ENCODE measurements around the gene GOLGA8B. TPM values are rescaled to one million over a fixed set of nuclear protein-coding genes. Genes with fewer than 3 reads are reported as not detected.

Gene GOLGA8B
- total RNA-seq, 1 experiment from 2014 or later: 67.3 TPM

DNA sequence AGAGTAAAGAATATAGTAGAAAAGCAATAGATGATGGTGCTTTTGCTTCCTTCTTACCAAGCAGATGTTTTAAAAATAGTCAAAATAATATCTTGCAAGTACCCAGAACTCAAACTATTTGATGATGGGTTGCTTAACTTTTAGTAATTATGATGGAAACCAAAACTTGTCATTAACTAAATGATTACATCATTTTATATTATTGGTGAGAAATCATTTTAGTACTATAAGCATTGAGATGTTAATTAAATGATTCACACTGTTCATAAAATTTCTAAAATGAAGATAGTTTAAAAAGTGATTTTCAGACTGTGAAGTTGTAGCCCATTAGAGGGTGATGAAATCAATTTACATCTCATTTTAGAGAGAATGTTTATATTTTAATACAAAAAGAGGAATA lies 24.4 kb upstream of the GOLGA8B start:
- Histone ChIP-seq H3K27ac (no peak overlapping the region), H3K4me3 (no peak overlapping the region), H3K36me3 (ENCODE audit: low read depth) (no peaks in the 10 kb centered on the region), H3K4me2 (no peak overlapping the region), H2AFZ (no peak overlapping the region), H3K9me2 (ENCODE audit: insufficient read depth) (no peaks in the 10 kb centered on the region), H3F3A (ENCODE audit: insufficient read depth, low read depth) (no peaks in the 10 kb centered on the region), H3K27me3 (ENCODE audit: insufficient read depth, low read depth) (no peaks in the 10 kb centered on the region), H3K9me3 (ENCODE audit: insufficient read depth, low read depth) (no peaks in the 10 kb centered on the region), H3K79me2 (ENCODE audit: low read depth) (no peaks in the 10 kb centered on the region), H3K4me1 (replicated peaks; ENCODE audit: insufficient read depth) (no peaks in the 10 kb centered on the region), H4K20me1 (ENCODE audit: insufficient read depth) (no peaks in the 10 kb centered on the region)
- intact Hi-C loops (cut with micrococcal nuclease; ENCODE audit: unreplicated experiment): no loop called here
- no peak for DNase-seq
- ChIA-PET CTCF (no interaction called here), POLR2A (ENCODE audit: unreplicated experiment) (no interaction called here)
- BruUV-seq (replicated peaks): no TSS peak
- TF ChIP-seq EZH2 (IDR thresholded peaks at IDR 0.05; ENCODE audit: low read depth): no peak
- TF ChIP-seq, protein P1, sequence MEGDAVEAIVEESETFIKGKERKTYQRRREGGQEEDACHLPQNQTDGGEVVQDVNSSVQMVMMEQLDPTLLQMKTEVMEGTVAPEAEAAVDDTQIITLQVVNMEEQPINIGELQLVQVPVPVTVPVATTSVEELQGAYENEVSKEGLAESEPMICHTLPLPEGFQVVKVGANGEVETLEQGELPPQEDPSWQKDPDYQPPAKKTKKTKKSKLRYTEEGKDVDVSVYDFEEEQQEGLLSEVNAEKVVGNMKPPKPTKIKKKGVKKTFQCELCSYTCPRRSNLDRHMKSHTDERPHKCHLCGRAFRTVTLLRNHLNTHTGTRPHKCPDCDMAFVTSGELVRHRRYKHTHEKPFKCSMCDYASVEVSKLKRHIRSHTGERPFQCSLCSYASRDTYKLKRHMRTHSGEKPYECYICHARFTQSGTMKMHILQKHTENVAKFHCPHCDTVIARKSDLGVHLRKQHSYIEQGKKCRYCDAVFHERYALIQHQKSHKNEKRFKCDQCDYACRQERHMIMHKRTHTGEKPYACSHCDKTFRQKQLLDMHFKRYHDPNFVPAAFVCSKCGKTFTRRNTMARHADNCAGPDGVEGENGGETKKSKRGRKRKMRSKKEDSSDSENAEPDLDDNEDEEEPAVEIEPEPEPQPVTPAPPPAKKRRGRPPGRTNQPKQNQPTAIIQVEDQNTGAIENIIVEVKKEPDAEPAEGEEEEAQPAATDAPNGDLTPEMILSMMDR (conservative IDR thresholded peaks at IDR 0.05): no peak

DNA sequence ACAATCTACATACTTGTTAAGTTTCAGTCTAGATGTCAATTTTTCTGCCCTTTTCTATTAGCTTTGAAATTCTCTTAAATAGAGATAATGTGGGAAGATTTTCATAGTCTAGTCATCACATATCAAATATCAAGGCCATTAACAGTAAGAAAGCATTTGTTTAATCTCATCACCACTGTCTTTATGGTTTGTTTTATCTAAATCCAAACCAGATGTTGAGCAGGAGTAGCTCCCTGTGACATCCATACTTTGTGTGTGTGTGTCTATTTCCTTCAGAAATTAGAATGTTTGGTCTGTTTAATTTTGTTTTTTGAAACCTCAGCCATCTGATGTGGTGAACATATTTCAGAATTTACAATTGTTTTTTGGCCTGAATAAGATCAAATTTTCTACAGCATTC lies 23.1 kb upstream of the GOLGA8B start:
- POLR2A ChIA-PET (ENCODE audit: unreplicated experiment): no interaction called here
- BruUV-seq (replicated peaks): no TSS peak

DNA sequence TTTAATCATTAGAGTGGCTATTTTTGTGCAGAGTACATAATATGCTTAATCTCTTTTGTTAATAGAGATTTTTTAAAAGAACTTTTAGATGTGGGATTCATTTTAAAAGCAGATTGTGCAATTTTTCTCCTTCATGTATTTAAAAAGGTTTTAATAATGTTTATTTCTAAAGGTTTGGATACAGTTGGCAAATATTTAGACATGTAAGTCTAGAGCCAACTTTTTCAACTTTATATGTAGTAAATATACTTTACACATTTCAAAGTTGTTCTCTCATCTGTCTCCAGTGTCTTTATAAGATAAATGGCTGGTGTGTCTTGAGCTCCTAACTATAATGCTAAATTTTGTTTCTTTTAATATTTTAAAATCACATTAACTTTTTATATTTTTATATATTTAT lies 22.7 kb upstream of the GOLGA8B start:
- no peak for DNase-seq
- no peaks in the 10 kb centered on the region for H4K20me1 ChIP-seq (ENCODE audit: insufficient read depth)
- no TSS peak for BruUV-seq (replicated peaks)
- H2AFZ ChIP-seq: no peak overlapping the region
- no peaks in the 10 kb centered on the region for H3K4me1 ChIP-seq (replicated peaks; ENCODE audit: insufficient read depth)
- H3K4me2 ChIP-seq: no peak overlapping the region
- no peaks in the 10 kb centered on the region for H3K79me2 ChIP-seq (ENCODE audit: low read depth)
- intact Hi-C loops (cut with micrococcal nuclease; ENCODE audit: unreplicated experiment): no loop called here
- no peaks in the 10 kb centered on the region for H3K36me3 ChIP-seq (ENCODE audit: low read depth)
- ChIA-PET POLR2A (ENCODE audit: unreplicated experiment) (no interaction called here), CTCF (no interaction called here)
- no peaks in the 10 kb centered on the region for H3K9me2 ChIP-seq (ENCODE audit: insufficient read depth)
- no peaks in the 10 kb centered on the region for H3K27me3 ChIP-seq (ENCODE audit: insufficient read depth, low read depth)
- no peak overlapping the region for H3K4me3 ChIP-seq
- H3K27ac ChIP-seq: no peak overlapping the region
- no peaks in the 10 kb centered on the region for H3F3A ChIP-seq (ENCODE audit: insufficient read depth, low read depth)
- no peaks in the 10 kb centered on the region for H3K9me3 ChIP-seq (ENCODE audit: insufficient read depth, low read depth)
- no peak for TF ChIP-seq EZH2 (IDR thresholded peaks at IDR 0.05; ENCODE audit: low read depth)
- TF ChIP-seq, protein P1 (conservative IDR thresholded peaks at IDR 0.05): no peak

More for the DNA sequence above, 23.1 kb upstream of the GOLGA8B start:
- Histone ChIP-seq H3K27ac (no peak overlapping the region), H3K9me2 (ENCODE audit: insufficient read depth) (no peaks in the 10 kb centered on the region), H3K4me2 (no peak overlapping the region), H4K20me1 (ENCODE audit: insufficient read depth) (no peaks in the 10 kb centered on the region), H3K79me2 (ENCODE audit: low read depth) (no peaks in the 10 kb centered on the region), H3K27me3 (ENCODE audit: insufficient read depth, low read depth) (no peaks in the 10 kb centered on the region), H3K36me3 (ENCODE audit: low read depth) (no peaks in the 10 kb centered on the region), H2AFZ (no peak overlapping the region), H3K4me1 (replicated peaks; ENCODE audit: insufficient read depth) (no peaks in the 10 kb centered on the region), H3F3A (ENCODE audit: insufficient read depth, low read depth) (no peaks in the 10 kb centered on the region), H3K4me3 (no peak overlapping the region), H3K9me3 (ENCODE audit: insufficient read depth, low read depth) (no peaks in the 10 kb centered on the region)
- intact Hi-C loops (cut with micrococcal nuclease; ENCODE audit: unreplicated experiment): no loop called here
- TF ChIP-seq, protein P1 (conservative IDR thresholded peaks at IDR 0.05): no peak
- DNase-seq: no peak
- CTCF ChIA-PET: no interaction called here

All from PC-9 (cell line).